ENCODE results near the gene SREK1.

The SREK1 gene

DNA sequence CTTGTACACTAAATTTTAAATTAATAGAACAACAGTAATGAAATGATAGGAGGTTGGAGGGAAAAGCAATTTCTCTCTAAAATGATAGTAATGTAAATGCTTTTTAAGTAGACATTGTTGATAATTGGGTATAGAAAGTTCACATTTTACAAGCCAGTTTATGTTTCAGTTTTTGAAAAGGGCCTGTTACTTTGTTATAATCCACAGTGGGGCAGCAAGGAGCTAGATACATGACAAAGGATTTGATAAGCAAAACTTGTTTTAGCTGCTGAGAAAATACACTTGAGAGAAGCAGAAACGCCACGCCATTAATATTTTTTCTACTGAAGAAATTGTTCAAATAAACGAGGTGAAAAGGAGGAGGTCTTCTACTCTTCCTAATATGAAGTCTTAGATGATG lies 30.2 kb downstream of the SREK1 start:
- H3K4me3 ChIP-seq (ENCODE audit: low read depth, low read length): no peak overlapping the region
- peak; percentile 7 for DNase-seq (ENCODE audit: low read depth)
- peak; percentile 5 for TF ChIP-seq CTCF (IDR thresholded peaks at IDR 0.05; ENCODE audit: insufficient read depth, low read depth, low read length, missing control alignments)

GRCh38 chr5:66178799-66179198 lies 34.7 kb downstream of the SREK1 start:
- DNase-seq (ENCODE audit: low read depth): no peak
- no peak for TF ChIP-seq CTCF (IDR thresholded peaks at IDR 0.05; ENCODE audit: insufficient read depth, low read depth, low read length, missing control alignments)
- no peak overlapping the region for H3K4me3 ChIP-seq (ENCODE audit: low read depth, low read length)

- no peak for TF ChIP-seq CTCF (IDR thresholded peaks at IDR 0.05; ENCODE audit: insufficient read depth, low read depth, low read length, missing control alignments)
Measured at GRCh38 chr5:66179297-66180051, 35.4 kb downstream of the SREK1 start.

GRCh38 chr5:66180282-66181155 lies 36.4 kb downstream of the SREK1 start:
- H3K4me3 ChIP-seq (ENCODE audit: low read depth, low read length): no peak overlapping the region
- no peak for TF ChIP-seq CTCF (IDR thresholded peaks at IDR 0.05; ENCODE audit: insufficient read depth, low read depth, low read length, missing control alignments)
- no peak for DNase-seq (ENCODE audit: low read depth)

More at GRCh38 chr5:66179297-66180051, 35.4 kb downstream of the SREK1 start:
- no peak for DNase-seq (ENCODE audit: low read depth)
- no peak overlapping the region for H3K4me3 ChIP-seq (ENCODE audit: low read depth, low read length)

DNA sequence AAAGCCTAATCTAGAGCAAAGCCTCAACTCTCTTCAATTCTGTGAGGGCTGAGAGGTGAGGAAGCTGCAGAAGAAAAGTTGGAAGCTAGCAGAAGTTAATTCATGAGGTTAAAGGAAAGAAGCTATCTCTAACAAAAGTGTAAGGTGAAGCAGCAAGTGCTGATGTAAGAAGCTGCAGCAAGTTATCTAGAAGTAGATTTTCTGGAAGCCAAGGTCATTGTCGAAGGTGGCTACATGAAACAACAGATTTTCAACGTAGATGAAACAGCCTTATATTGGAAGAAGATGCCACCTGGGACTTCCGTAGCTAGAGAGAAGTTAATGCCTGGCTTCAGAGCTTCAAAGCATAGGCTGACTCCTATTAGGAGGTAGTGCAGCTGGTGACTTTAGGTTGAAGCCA lies 42.0 kb downstream of the SREK1 start:
- DNase-seq (ENCODE audit: low read depth): no peak
- no peak overlapping the region for H3K4me3 ChIP-seq (ENCODE audit: low read depth, low read length)
- TF ChIP-seq CTCF (IDR thresholded peaks at IDR 0.05; ENCODE audit: insufficient read depth, low read depth, low read length, missing control alignments): no peak

GRCh38 chr5:66193419-66193818 lies 49.3 kb downstream of the SREK1 start:
- no peak for TF ChIP-seq CTCF (IDR thresholded peaks at IDR 0.05; ENCODE audit: insufficient read depth, low read depth, low read length, missing control alignments)
- DNase-seq (ENCODE audit: low read depth): no peak
- H3K4me3 ChIP-seq (ENCODE audit: low read depth, low read length): no peak overlapping the region

Measured in GM12865 (cell line).